Subcutaneous adipose tissue (tissue), 4 donors: ENCODE data around the gene POGZ. TPM values are rescaled to one million over a fixed set of nuclear protein-coding genes. Genes with fewer than 3 reads are reported as not detected.

Experiments used
- CTCF ChIP-seq: fragments of 450-650 bp; IDR thresholded peaks from one replicate; pipeline ENCODE4 v1.5.1; 2016; ENCODE audit warnings: low read depth, mild to moderate bottlenecking, control low read depth, antibody characterized with exemption, moderate library complexity
- total RNA-seq, 4 donors: library from RNA; depleted of rRNA; stranded (reverse); fragments of >200 nt; gene quantifications; one replicate each; pipeline ENCODE4 v1.1.0, GENCODE V29; 2016

Gene POGZ
- total RNA-seq, 4 donors from 2014 or later: 39.9 to 51.6 (median 47.3) TPM

- TF ChIP-seq CTCF: no peak
Measured at GRCh38 chr1:151457911-151458801, 1.1 kb downstream of the POGZ start.

DNA sequence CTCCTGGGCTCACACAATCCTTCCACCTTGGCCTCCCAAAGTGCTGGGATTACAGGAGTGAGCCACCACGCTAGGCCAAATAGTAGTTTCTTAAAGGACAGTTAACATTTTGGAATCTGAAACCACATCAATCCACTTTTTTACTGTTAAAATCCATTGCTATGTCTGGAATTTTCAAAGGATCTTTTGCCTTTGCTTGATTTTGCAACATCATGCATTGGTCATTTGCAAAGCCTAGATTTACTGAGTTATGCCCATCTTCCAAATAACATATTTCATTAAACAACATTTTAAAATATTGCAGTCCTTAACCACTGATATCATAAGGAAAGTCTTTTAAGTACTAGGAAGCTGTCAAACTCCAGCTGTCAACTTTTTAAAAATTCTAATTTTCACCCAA lies 3.3 kb downstream of the POGZ start:
- TF ChIP-seq CTCF: no peak

- no peak for TF ChIP-seq CTCF
Measured at GRCh38 chr1:151455231-151455630, 4.1 kb downstream of the POGZ start.

DNA sequence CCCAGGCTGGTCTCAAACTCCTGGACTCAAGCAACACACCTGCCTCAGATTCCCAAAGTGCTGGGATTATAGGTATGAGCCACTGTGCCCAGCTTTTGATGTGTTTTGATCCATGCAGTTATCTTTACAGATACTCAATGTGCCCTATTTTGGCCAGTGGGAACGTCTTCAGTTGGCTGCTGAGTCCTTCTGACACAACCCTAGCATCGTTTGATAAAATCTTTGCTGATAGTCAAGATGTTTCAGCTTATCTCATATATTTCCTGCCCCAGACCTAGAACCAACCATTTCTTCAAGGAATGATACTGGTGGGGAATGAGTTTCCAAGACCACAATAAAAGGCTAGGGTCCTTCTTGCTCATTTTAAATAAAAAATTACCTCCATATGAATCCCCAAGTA lies 11.6 kb downstream of the POGZ start:
- no peak for TF ChIP-seq CTCF

DNA sequence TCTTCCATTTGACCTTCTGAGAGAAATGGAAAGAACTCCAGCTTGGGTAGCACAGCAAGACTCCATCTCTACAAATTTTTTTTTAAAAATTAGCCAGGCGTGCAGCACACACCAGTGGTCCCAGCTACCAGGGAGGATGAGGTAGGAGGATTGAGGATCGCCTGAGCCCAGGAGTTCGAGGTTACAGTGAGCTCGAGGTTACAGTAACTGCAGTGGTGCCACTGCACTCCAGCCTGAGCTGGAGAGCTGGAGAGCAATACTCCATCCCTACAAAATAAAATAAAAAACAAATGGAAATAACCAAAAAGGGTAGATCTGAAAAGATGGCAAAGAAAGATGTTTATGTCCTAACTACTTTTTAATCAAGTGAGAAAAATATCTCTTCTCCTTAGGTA lies 14.5 kb downstream of the POGZ start:
- TF ChIP-seq CTCF: no peak

DNA sequence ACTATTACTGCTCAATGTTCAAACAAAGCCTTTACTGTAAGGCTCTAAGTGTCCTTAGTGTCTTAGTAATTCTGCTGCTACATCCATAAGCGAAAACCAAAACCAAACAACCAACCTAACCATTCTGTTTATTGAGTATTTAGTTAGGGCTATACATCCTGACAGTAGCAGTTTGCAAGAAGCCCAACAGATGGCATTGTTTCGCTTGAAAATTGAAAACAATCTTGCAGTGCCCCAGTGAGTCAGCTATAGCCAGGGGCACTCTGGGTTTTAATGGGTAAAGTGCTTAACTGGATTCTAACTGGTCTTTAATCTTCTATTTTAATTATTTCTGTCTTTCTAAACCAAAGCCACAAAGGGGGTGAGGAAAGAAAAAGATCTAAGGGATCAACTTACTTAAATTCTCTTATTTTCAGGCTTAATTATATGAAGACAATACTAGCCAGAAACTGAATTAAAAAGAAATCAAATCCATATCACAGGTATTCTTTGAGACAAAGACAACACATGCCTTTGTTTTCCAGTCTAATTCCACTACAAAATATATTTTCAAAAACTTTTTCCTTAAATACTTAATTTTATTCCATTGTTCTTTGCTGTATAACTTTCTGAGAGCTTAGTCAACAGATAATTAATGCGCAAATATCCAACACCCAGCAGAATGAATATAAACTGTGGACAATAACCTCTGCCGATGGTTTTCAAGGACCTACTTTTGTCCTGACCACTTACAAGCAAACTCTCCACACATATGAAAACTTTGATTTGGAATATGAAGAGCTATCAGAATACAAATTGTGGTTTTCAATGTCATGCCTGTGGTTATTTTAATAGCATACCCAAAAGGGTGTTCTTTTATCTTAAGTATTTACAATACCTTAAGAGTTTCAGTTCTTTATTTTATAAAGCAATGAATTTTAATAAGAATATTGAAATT lies 15.2 kb downstream of the POGZ start:
- TF ChIP-seq CTCF: no peak

- no peak for TF ChIP-seq CTCF
Measured at GRCh38 chr1:151436985-151437384, 22.3 kb downstream of the POGZ start.
